Measurements from ENCODE around the gene SLC29A1. TPM values are rescaled to one million over a fixed set of nuclear protein-coding genes. Genes with fewer than 3 reads are reported as not detected.

Gene SLC29A1
- total RNA-seq, 1 experiment from 2014 or later: 92.8 TPM

- Mint-ChIP-seq H3K4me3 (ENCODE audit: low read depth, unreplicated experiment) (peak overlapping the region; percentile 83), H3K27ac (ENCODE audit: unreplicated experiment) (peak overlapping the region; percentile 91), H3K27me3 (ENCODE audit: unreplicated experiment) (no peaks in the 10 kb centered on the region), H3K9me3 (ENCODE audit: low read depth, unreplicated experiment) (no peaks in the 10 kb centered on the region), H3K36me3 (ENCODE audit: insufficient read depth, unreplicated experiment) (peaks cover 50% of the 10 kb centered on the region), H3K4me1 (ENCODE audit: low read depth, unreplicated experiment) (peaks cover 41% of the 10 kb centered on the region)
- TF ChIP-seq CTCF (IDR thresholded peaks at IDR 0.05; ENCODE audit: unreplicated experiment): no peak
- intact Hi-C loops (cut with micrococcal nuclease; ENCODE audit: unreplicated experiment): loop anchor here (1.0 to 5.0 kb wide), 2 partner anchors 16 to 140 kb away; no protein-coding TSS in a partner anchor
- CTCF ChIA-PET: interaction anchor here (0.6 to 1.7 kb wide), 11 partner anchors 9 to 141 kb away, joined by 3 to 16 read pairs (median 5); partner anchors contain the start of genes HSP90AB1, SLC29A1, SLC35B2 and TMEM63B
- DNase-seq: peak; percentile 99
- TSS peak; percentile 92 for BruUV-seq (replicated peaks)
Measured at GRCh38 chr6:44237021-44237812, 13.8 kb downstream of the SLC29A1 start.

GRCh38 chr6:44237813-44238433, 14.5 kb downstream of the SLC29A1 start:
- intact Hi-C loops (cut with micrococcal nuclease; ENCODE audit: unreplicated experiment): loop anchor here (1.0 to 5.0 kb wide), 3 partner anchors 17 to 141 kb away; no protein-coding TSS in a partner anchor

GRCh38 chr6:44238687-44239350, 15.4 kb downstream of the SLC29A1 start:
- CTCF ChIA-PET: no interaction called here
- peaks cover 35% of the 10 kb centered on the region for H3K4me1 Mint-ChIP-seq (ENCODE audit: low read depth, unreplicated experiment)
- DNase-seq: no peak
- H3K27me3 Mint-ChIP-seq (ENCODE audit: unreplicated experiment): no peaks in the 10 kb centered on the region
- H3K36me3 Mint-ChIP-seq (ENCODE audit: insufficient read depth, unreplicated experiment): peaks cover 46% of the 10 kb centered on the region
- no peaks in the 10 kb centered on the region for H3K9me3 Mint-ChIP-seq (ENCODE audit: low read depth, unreplicated experiment)
- peak overlapping the region; percentile 83 for H3K4me3 Mint-ChIP-seq (ENCODE audit: low read depth, unreplicated experiment)
- intact Hi-C loops (cut with micrococcal nuclease; ENCODE audit: unreplicated experiment): loop anchor here (1.0 to 5.0 kb wide), 2 partner anchors 67 to 142 kb away; no protein-coding TSS in a partner anchor
- BruUV-seq (replicated peaks): TSS peak; percentile 52
- peak overlapping the region; percentile 23 for H3K27ac Mint-ChIP-seq (ENCODE audit: unreplicated experiment)
- TF ChIP-seq CTCF (IDR thresholded peaks at IDR 0.05; ENCODE audit: unreplicated experiment): no peak

More at GRCh38 chr6:44237813-44238433, 14.5 kb downstream of the SLC29A1 start:
- DNase-seq: peak; percentile 95
- Mint-ChIP-seq H3K27me3 (ENCODE audit: unreplicated experiment) (no peaks in the 10 kb centered on the region), H3K4me1 (ENCODE audit: low read depth, unreplicated experiment) (peaks cover 41% of the 10 kb centered on the region), H3K9me3 (ENCODE audit: low read depth, unreplicated experiment) (no peaks in the 10 kb centered on the region), H3K36me3 (ENCODE audit: insufficient read depth, unreplicated experiment) (peaks cover 50% of the 10 kb centered on the region), H3K27ac (ENCODE audit: unreplicated experiment) (peak overlapping the region; percentile 91), H3K4me3 (ENCODE audit: low read depth, unreplicated experiment) (peak overlapping the region; percentile 83)
- no TSS peak for BruUV-seq (replicated peaks)
- CTCF ChIA-PET: interaction anchor here (0.7 to 1.7 kb wide), 9 partner anchors 8 to 141 kb away, joined by 3 to 16 read pairs (median 5); partner anchors contain the start of genes HSP90AB1, SLC29A1, SLC35B2 and TMEM63B
- peak; percentile 99 for TF ChIP-seq CTCF (IDR thresholded peaks at IDR 0.05; ENCODE audit: unreplicated experiment)

GRCh38 chr6:44243345-44243744, 19.9 kb downstream of the SLC29A1 start:
- TF ChIP-seq CTCF (IDR thresholded peaks at IDR 0.05; ENCODE audit: unreplicated experiment): no peak
- DNase-seq: no peak
- peaks cover 23% of the 10 kb centered on the region for H3K4me1 Mint-ChIP-seq (ENCODE audit: low read depth, unreplicated experiment)
- peaks cover 41% of the 10 kb centered on the region for H3K36me3 Mint-ChIP-seq (ENCODE audit: insufficient read depth, unreplicated experiment)
- intact Hi-C loops (cut with micrococcal nuclease; ENCODE audit: unreplicated experiment): no loop called here
- no TSS peak for BruUV-seq (replicated peaks)
- CTCF ChIA-PET: interaction anchor here (1.2 kb wide), 1 partner anchor 13 kb away, joined by 5 read pairs; no protein-coding TSS in a partner anchor
- H3K4me3 Mint-ChIP-seq (ENCODE audit: low read depth, unreplicated experiment): no peak overlapping the region
- H3K9me3 Mint-ChIP-seq (ENCODE audit: low read depth, unreplicated experiment): no peaks in the 10 kb centered on the region
- no peaks in the 10 kb centered on the region for H3K27me3 Mint-ChIP-seq (ENCODE audit: unreplicated experiment)
- no peak overlapping the region for H3K27ac Mint-ChIP-seq (ENCODE audit: unreplicated experiment)
